ENCODE data around the gene CNTNAP5. TPM values are rescaled to one million over a fixed set of nuclear protein-coding genes. Genes with fewer than 3 reads are reported as not detected.

CNTNAP5 gene
- polyA plus RNA-seq, 1 donor = 0.06 TPM

DNA sequence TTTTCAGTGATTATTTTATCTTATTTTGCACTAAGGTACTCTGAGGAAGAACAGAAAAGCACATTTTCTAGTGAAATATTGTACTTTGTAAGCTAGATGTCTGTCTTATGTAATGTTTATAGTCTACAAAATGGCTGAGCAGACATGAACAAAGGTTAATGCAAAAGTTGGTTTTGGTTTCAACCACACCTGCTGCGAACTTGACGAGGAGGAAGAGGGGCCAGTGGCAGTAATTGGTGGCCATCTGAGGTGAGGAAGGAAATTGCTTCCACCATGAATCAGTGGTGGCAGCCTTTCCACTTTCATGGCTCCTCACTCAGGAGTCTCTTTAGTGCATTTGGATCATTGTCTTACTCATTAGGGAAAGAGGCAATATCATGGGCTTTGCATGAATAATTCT is 894.2 kb downstream of the CNTNAP5 start:
- DNase-seq = no peak

DNA sequence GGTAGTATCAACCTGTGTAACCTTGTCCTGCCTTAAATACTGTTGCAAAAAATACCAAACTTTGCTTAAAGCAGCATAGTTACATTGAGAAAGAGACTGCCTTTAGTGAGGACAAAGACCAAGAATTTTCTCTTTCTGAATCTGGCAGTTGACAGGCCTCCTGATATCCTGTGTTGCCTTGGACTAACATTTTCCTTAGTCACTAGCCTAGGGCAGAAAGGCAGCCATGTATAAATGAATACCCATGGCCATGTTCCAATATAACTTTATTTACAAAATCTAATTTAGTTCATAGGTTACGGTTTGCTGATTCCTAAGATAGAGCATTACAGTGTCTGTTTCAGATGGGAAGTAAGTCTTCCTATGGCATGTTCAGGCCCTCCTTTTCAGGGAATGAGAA is 895.4 kb downstream of the CNTNAP5 start:
- no peak for DNase-seq

DNA sequence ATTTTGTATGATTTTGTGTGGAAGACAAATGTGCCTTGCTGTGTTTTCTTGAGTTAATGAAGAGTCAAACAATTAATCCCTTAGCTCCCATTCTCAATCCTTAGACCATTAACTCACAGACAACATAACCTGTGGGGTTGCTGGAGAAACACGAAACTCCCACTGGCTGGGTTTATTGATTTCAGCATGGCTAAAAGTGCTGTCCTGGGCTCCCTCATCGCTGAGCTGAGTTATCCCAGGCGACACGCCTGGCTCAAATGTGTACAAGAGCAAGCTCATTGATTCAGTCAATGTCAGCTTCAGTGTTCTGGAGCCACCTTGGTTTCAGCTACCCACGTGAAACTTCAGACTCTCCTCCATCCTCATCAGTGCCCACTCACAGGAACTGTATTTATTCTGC is 896.1 kb downstream of the CNTNAP5 start:
- no peak for DNase-seq

DNA sequence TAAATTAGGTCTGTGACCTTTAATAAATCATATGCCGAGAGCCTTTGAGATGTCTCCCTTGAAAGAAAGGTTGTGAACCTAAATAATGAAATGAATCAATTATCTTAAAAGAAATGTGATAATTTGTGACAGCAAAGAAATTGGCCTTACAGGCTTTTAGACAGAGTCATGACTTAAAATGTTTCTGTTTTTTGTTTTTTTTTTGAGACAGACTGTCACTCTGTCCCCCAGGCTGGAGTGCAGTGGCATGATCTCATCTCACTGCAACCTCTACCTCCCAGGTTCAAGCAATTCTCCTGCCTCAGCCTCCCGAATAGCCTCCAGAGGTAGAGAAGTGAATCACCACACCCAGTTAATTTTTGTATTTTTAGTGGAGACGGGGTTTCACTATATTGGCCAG is 898.0 kb downstream of the CNTNAP5 start:
- DNase-seq = no peak

DNA sequence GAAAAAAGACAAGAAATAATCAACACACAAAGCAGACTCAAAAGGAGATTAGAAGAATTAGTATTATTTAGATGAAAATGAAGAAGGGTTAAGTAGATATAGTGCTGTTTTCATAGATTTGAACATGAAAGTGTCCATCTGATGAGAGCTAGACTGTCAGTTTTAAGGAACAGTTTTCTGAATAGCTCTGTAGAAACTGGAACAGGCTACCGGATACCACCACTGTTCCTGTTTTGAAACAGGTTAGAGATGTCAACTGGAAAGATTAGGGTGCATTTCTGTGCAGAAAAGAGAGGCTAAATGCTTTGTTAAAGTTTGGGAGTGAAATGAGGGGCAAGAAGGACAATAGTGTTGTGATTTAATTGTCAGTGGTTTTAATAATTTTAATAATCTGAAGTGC is 908.8 kb downstream of the CNTNAP5 start:
- DNase-seq = no peak

DNA sequence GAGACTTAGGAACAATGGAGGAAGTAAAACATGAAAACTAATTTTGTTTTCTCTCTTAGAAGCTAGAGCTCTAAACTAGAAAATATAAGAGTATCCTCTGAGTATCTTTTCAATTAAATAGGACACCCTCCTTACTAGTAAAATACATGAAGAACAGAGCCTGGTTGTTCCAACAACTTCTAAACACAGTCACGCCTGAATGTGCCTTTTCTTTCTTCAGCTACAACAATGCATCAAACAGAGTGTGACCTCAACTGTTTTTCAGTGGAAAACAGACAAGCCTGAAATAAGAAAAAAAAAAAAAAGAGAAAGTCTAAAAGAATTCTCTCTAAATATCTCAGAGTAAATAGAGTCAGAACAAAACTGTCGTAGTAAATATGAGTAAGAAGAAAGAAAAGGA is 928.8 kb downstream of the CNTNAP5 start:
- DNase-seq = no peak

DNA sequence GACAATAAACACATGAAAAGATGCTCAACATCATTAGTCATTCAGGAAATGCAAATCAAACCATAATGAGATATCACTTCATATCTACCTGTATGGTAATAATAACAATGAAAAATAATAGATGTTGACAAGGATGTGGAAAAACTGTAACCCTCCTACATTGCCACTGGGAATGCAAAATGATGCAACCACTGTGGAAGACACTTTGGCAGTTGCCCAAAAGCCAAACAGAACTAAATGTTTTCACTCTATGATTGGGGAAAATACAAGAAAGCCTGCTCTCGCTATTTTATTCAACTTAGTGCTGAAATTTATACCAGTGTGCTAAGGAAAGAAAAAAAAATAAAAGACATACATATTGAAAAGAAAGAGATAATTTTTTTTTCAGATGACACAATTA is 934.5 kb downstream of the CNTNAP5 start:
- peak; percentile 6 for DNase-seq

DNA sequence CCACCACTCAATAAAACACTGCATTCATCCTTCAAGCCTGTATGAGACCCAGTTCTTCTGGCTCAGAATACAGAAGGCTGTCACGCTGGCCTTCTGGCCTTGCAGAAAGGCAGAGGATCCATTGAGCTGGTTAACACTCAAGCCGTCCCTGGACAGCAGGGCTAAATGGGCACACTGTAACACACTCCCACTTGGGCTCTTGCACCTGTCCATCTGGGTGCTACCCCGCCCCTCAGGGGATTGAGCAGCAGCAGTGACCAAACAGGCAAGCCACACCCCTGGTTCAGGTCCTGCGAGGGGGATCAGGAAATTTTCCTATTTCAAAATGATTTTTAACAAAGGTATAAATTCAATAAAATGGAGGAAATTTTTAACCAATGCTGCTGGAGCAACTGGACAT is 936.0 kb downstream of the CNTNAP5 start:
- DNase-seq = no peak

All from hindlimb muscle (tissue), 1 donor.